HL-60 (cell line): ENCODE measurements around the gene VPS13D. TPM values are rescaled to one million over a fixed set of nuclear protein-coding genes. Genes with fewer than 3 reads are reported as not detected.

Experiments used
- DNase-seq, 2 experiments: peaks; one replicate each; pipeline ENCODE4 v3.0.0-alpha.2; 2010 to 2020; ENCODE audit warnings: low read depth in 1 of 2, low spot score in 1 of 2
- H3K27ac ChIP-seq: fragments of 250-450 bp; sonication (Bioruptor Pico); replicated peaks from 2 replicates; pipeline ENCODE4 v1.5.1; 2020; ENCODE audit warnings: mild to moderate bottlenecking, moderate library complexity
- H3K27me3 ChIP-seq: fragments of 250-450 bp; sonication (Bioruptor Pico); 2 replicates; pipeline ENCODE4 v1.5.1; 2021; ENCODE audit warnings: mild to moderate bottlenecking, moderate library complexity; ENCODE audit not compliant: insufficient read depth, poor library complexity, severe bottlenecking
- H3K4me3 ChIP-seq: replicated peaks from 2 replicates; pipeline ENCODE4 v1.5.1; 2011; ENCODE audit warnings: mild to moderate bottlenecking, control low read depth, low read length; ENCODE audit not compliant: insufficient read depth
- GABPA ChIP-seq: IDR thresholded peaks from 2 replicates; pipeline ENCODE4 v1.6.1; 2012; ENCODE audit warnings: low read depth
- POLR2AphosphoS5 ChIP-seq: IDR thresholded peaks from 2 replicates; pipeline ENCODE4 v1.6.1; 2012; ENCODE audit warnings: low read depth
- SPI1 ChIP-seq: IDR thresholded peaks from 2 replicates; pipeline ENCODE4 v1.6.1; 2012; ENCODE audit warnings: low read depth, mild to moderate bottlenecking, borderline replicate concordance
- microRNA-seq: library from miRNA; unstranded; fragments of <30 nt; microRNA quantifications from one replicate; pipeline ENCODE4, GENCODE V29; 2018
- TF ChIP-seq, protein P1 (sequence below): IDR thresholded peaks from 2 replicates; pipeline ENCODE4 v1.6.1; 2012; ENCODE audit warnings: low read depth; ENCODE audit not compliant: insufficient replicate concordance
- TF ChIP-seq, protein P2 (sequence below): IDR thresholded peaks from one replicate; pipeline ENCODE4 v1.5.1; 2011; ENCODE audit warnings: low read length, control low read depth, inconsistent platforms; ENCODE audit not compliant: insufficient read depth

Gene VPS13D

DNA sequence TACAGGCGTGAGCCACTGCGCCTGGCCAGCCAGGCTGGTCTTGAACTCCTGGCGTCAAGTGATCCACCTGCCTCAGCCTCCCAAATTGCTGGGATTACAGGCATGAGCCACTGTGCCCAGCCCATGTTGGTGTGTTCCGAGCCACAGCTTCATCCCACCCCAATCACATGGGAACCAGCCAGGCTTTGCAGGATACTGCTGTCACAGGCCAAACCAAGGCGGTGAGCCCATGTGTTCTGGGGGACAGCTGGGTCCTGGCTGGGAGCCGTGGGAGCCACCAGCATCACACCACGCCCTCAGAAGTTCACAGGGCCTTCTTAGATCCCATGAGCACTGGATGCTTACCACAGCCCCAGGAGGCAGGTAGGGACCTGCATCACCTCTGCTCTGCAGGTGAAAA lies 331.3 kb downstream of the VPS13D start:
- TF ChIP-seq POLR2AphosphoS5 (no peak), SPI1 (no peak), GABPA (no peak)
- TF ChIP-seq, protein P1, sequence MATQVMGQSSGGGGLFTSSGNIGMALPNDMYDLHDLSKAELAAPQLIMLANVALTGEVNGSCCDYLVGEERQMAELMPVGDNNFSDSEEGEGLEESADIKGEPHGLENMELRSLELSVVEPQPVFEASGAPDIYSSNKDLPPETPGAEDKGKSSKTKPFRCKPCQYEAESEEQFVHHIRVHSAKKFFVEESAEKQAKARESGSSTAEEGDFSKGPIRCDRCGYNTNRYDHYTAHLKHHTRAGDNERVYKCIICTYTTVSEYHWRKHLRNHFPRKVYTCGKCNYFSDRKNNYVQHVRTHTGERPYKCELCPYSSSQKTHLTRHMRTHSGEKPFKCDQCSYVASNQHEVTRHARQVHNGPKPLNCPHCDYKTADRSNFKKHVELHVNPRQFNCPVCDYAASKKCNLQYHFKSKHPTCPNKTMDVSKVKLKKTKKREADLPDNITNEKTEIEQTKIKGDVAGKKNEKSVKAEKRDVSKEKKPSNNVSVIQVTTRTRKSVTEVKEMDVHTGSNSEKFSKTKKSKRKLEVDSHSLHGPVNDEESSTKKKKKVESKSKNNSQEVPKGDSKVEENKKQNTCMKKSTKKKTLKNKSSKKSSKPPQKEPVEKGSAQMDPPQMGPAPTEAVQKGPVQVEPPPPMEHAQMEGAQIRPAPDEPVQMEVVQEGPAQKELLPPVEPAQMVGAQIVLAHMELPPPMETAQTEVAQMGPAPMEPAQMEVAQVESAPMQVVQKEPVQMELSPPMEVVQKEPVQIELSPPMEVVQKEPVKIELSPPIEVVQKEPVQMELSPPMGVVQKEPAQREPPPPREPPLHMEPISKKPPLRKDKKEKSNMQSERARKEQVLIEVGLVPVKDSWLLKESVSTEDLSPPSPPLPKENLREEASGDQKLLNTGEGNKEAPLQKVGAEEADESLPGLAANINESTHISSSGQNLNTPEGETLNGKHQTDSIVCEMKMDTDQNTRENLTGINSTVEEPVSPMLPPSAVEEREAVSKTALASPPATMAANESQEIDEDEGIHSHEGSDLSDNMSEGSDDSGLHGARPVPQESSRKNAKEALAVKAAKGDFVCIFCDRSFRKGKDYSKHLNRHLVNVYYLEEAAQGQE = no peak
- TF ChIP-seq, protein P2, sequence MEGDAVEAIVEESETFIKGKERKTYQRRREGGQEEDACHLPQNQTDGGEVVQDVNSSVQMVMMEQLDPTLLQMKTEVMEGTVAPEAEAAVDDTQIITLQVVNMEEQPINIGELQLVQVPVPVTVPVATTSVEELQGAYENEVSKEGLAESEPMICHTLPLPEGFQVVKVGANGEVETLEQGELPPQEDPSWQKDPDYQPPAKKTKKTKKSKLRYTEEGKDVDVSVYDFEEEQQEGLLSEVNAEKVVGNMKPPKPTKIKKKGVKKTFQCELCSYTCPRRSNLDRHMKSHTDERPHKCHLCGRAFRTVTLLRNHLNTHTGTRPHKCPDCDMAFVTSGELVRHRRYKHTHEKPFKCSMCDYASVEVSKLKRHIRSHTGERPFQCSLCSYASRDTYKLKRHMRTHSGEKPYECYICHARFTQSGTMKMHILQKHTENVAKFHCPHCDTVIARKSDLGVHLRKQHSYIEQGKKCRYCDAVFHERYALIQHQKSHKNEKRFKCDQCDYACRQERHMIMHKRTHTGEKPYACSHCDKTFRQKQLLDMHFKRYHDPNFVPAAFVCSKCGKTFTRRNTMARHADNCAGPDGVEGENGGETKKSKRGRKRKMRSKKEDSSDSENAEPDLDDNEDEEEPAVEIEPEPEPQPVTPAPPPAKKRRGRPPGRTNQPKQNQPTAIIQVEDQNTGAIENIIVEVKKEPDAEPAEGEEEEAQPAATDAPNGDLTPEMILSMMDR = no peak
- Histone ChIP-seq H3K27ac (no peak overlapping the region), H3K27me3 (no peaks in the 10 kb centered on the region), H3K4me3 (no peak overlapping the region)
- DNase-seq = no peak

Small RNAs within 50 kb of the gene (microRNA-seq; reads per million reads assigned to microRNA genes)
- gene MIR4632 = not detected
